ENCODE measurements around the gene DOCK1. TPM values are rescaled to one million over a fixed set of nuclear protein-coding genes. Genes with fewer than 3 reads are reported as not detected.

The DOCK1 gene
- total RNA-seq, 2 experiments from 2014 or later, result 0.14 to 0.18 TPM

GRCh38 chr10:127218658-127219057, 313.4 kb downstream of the DOCK1 start:
- ChIA-PET POLR2A (no interaction called here), CTCF (no interaction called here)
- no peak for DNase-seq
- no peaks in the 10 kb centered on the region for H3K36me3 Mint-ChIP-seq (ENCODE audit: low read depth)
- intact Hi-C loops (cut with micrococcal nuclease), result no loop called here
- H3K4me3 Mint-ChIP-seq, result no peak overlapping the region
- no peaks in the 10 kb centered on the region for H3K4me1 Mint-ChIP-seq (ENCODE audit: low read depth)
- H3K27ac Mint-ChIP-seq, result no peak overlapping the region
- ATAC-seq, result no peak
- H3K27me3 Mint-ChIP-seq, result peaks cover 9% of the 10 kb centered on the region
- TF ChIP-seq CTCF (IDR thresholded peaks at IDR 0.05), result no peak
- H3K9me3 Mint-ChIP-seq, result no peaks in the 10 kb centered on the region

- ChIA-PET CTCF (no interaction called here), POLR2A (no interaction called here)
- intact Hi-C loops (cut with micrococcal nuclease), result no loop called here
- DNase-seq (no peak), ATAC-seq (no peak)
- H3K9me3 Mint-ChIP-seq, result no peaks in the 10 kb centered on the region
- no peak for TF ChIP-seq CTCF (IDR thresholded peaks at IDR 0.05)
- no peak overlapping the region for H3K27ac Mint-ChIP-seq
- no peaks in the 10 kb centered on the region for H3K4me1 Mint-ChIP-seq (ENCODE audit: low read depth)
- H3K36me3 Mint-ChIP-seq (ENCODE audit: low read depth), result no peaks in the 10 kb centered on the region
- H3K27me3 Mint-ChIP-seq, result peaks cover 4% of the 10 kb centered on the region
- no peak overlapping the region for H3K4me3 Mint-ChIP-seq
Measured at GRCh38 chr10:127221281-127221680, 316.1 kb downstream of the DOCK1 start.

GRCh38 chr10:127227027-127227426, 321.8 kb downstream of the DOCK1 start:
- no peaks in the 10 kb centered on the region for H3K9me3 Mint-ChIP-seq
- H3K4me1 Mint-ChIP-seq (ENCODE audit: low read depth), result no peaks in the 10 kb centered on the region
- H3K27ac Mint-ChIP-seq, result no peak overlapping the region
- no peak overlapping the region for H3K4me3 Mint-ChIP-seq
- intact Hi-C loops (cut with micrococcal nuclease), result no loop called here
- POLR2A ChIA-PET, result interaction anchor here (0.6 kb wide), 1 partner anchor 595 kb away, joined by 3 read pairs; no protein-coding TSS in a partner anchor
- TF ChIP-seq CTCF (IDR thresholded peaks at IDR 0.05), result no peak
- ATAC-seq, result no peak
- no peak for DNase-seq
- CTCF ChIA-PET, result no interaction called here
- H3K27me3 Mint-ChIP-seq, result peaks cover 8% of the 10 kb centered on the region
- H3K36me3 Mint-ChIP-seq (ENCODE audit: low read depth), result no peaks in the 10 kb centered on the region

- no peak for ATAC-seq
- Mint-ChIP-seq H3K27ac (no peak overlapping the region), H3K4me1 (ENCODE audit: low read depth) (no peaks in the 10 kb centered on the region), H3K9me3 (no peaks in the 10 kb centered on the region), H3K27me3 (peaks cover 4% of the 10 kb centered on the region), H3K36me3 (ENCODE audit: low read depth) (no peaks in the 10 kb centered on the region), H3K4me3 (no peak overlapping the region)
- intact Hi-C loops (cut with micrococcal nuclease), result no loop called here
- DNase-seq, result no peak
- TF ChIP-seq CTCF (IDR thresholded peaks at IDR 0.05), result no peak
- POLR2A ChIA-PET, result no interaction called here
- CTCF ChIA-PET, result no interaction called here
Measured at GRCh38 chr10:127227663-127228062, 322.4 kb downstream of the DOCK1 start.

- TF ChIP-seq CTCF (IDR thresholded peaks at IDR 0.05), result no peak
- Mint-ChIP-seq H3K27ac (no peak overlapping the region), H3K4me3 (no peak overlapping the region), H3K9me3 (no peaks in the 10 kb centered on the region), H3K27me3 (peaks cover 4% of the 10 kb centered on the region), H3K36me3 (ENCODE audit: low read depth) (no peaks in the 10 kb centered on the region), H3K4me1 (ENCODE audit: low read depth) (no peaks in the 10 kb centered on the region)
- DNase-seq (no peak), ATAC-seq (no peak)
- ChIA-PET CTCF (no interaction called here), POLR2A (no interaction called here)
- intact Hi-C loops (cut with micrococcal nuclease), result no loop called here
Measured at GRCh38 chr10:127228195-127228787, 323.1 kb downstream of the DOCK1 start.
